T-helper 2 cell treated with Interferon-gamma antibody and Interleukin-4, amounts not matched to agents 5 μg/mL and 100 μg/mL, for 36 hours (primary cell): ENCODE results near the gene MAGEA8.
"Not testable (repeated sequence)": the region's sequence is repeated elsewhere in the genome, so short reads cannot be mapped to it uniquely, and the experiment has no call there.

Experiments used
- DNase-seq: peaks from one replicate; pipeline ENCODE4 v3.0.0; 2021; ENCODE audit warnings: low spot score
- H3K27ac Mint-ChIP-seq: one replicate; pipeline ENCODE4 v1.8.0; 2021; ENCODE audit warnings: mild to moderate bottlenecking, mixed read lengths
- H3K27me3 Mint-ChIP-seq: one replicate; pipeline ENCODE4 v1.8.0; 2021; ENCODE audit warnings: low read depth, mixed read lengths
- H3K36me3 Mint-ChIP-seq: one replicate; pipeline ENCODE4 v1.8.0; 2021; ENCODE audit warnings: low read depth, mixed read lengths
- H3K4me1 Mint-ChIP-seq: one replicate; pipeline ENCODE4 v1.8.0; 2021; ENCODE audit warnings: low read depth, mixed read lengths
- H3K4me3 Mint-ChIP-seq: one replicate; pipeline ENCODE4 v1.8.0; 2022; ENCODE audit warnings: mild to moderate bottlenecking, moderate library complexity, mixed read lengths
- H3K9me3 Mint-ChIP-seq: one replicate; pipeline ENCODE4 v1.8.0; 2021; ENCODE audit warnings: mixed read lengths

The MAGEA8 gene

DNA sequence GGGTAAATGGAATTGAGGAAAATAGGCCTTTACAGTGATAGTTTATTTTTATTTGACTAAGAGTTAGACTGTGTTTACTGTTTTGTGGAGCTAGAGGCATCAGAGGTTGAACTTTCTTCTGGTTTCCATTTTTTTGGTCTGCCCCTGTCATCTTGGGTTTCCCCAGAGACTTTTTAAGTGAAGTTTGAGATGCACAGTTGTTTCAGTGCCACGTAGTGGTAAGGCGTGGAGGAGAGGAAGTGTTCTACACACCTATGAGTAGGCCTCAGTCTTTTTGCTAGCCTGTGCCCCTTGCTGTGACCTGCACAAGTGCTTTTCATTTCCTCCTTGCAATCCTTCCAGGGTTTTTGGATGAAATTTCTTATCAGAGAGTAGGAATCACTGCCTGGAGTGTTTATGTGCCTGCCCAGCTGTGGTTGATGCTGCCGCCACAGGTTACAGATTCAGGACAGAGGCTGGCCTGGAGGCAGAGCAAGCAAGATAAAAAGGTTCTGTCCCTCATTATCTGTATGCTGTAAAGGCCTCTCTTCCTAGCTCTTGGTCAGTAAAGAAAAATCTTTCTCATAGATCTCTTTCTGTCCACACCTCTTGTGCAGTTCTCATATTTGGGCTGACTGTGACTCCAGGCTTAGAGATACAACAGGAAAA lies 35.9 kb downstream of the MAGEA8 start:
- Mint-ChIP-seq H3K4me1 (peaks cover 8% of the 10 kb centered on the region), H3K4me3 (no peak overlapping the region), H3K27ac (peak overlapping the region; percentile 74), H3K9me3 (peaks cover 8% of the 10 kb centered on the region), H3K27me3 (no peaks in the 10 kb centered on the region), H3K36me3 (peaks cover 5% of the 10 kb centered on the region)
- peak; percentile 28 for DNase-seq

DNA sequence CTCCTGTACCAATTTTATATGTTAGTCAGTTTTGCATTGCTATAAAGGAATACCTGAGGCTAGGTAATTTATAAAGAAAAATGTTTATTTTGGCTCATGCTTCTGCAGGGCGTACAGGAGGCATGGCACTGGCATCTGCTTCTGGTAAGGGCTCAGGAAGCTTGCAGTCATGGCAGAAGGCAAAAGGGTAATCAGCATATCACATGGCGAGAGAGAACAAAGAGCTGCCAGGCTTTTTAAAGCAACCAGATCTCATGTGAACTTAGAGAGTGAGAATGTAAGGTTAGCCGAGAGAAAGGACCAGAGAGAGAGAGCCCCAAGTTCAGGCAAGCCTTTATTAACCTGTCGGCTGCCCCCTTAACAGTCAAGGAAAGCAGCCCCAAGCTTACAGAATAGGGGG lies 42.9 kb downstream of the MAGEA8 start:
- H3K9me3 Mint-ChIP-seq, H3K4me3 Mint-ChIP-seq, DNase-seq, H3K27ac Mint-ChIP-seq, H3K36me3 Mint-ChIP-seq, H3K27me3 Mint-ChIP-seq, H3K4me1 Mint-ChIP-seq: not testable (repeated sequence)

DNA sequence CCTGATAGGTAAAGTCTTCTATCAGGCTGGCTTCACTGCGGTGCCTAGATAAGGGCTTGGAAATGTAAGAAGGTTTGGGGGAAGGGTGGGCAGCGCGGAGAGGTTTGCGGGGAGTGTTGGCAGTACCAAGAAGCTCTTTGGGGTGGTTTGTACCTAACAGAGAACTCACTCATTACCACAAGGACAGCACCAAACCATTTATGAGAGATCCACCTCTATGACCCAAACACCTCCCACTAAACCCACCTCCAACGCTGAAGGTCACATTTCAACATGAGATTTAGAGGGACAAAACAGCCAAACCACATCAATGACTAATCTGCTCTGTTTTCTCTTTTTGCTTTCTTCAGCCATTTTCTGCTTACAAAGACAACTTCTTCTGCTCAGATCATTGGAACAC lies 43.5 kb downstream of the MAGEA8 start:
- not testable (repeated sequence) for H3K9me3 Mint-ChIP-seq, H3K36me3 Mint-ChIP-seq, DNase-seq, H3K27me3 Mint-ChIP-seq, H3K27ac Mint-ChIP-seq, H3K4me1 Mint-ChIP-seq, H3K4me3 Mint-ChIP-seq

DNA sequence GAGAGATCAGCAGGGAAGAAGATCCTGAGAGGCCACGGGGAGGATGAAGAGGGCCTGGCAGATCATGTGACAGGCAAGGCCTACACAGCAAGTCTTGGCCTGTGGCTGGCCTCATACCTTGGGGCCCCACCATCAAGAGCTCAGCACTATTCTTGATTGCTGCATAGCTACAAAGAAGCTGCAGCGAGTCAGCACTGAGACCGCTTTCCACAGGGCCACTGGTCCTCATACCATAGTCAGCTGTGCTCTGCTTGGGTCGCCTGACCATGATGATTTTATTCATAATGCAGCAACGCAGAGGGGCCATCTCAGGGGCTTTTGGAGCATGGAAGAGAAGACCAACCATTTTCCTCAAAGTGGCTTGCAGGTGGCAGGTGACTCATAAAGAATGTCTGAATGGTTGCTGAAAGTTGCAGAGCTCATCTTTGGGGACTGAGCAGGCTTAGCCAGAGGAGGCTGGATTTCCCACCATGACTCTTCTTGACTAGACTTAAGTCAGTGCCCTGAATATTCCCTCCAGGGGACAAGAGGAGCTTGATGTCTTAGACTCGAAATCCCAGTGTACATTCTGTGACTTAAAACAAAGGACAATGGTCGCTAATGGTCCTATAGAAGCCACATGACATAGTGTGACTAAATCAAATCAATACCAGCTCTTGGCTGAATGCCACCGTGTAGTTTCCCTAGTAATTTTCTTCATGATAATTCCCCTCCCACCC lies 46.4 kb downstream of the MAGEA8 start:
- DNase-seq, H3K4me3 Mint-ChIP-seq, H3K9me3 Mint-ChIP-seq, H3K27ac Mint-ChIP-seq, H3K27me3 Mint-ChIP-seq, H3K4me1 Mint-ChIP-seq, H3K36me3 Mint-ChIP-seq: not testable (repeated sequence)

DNA sequence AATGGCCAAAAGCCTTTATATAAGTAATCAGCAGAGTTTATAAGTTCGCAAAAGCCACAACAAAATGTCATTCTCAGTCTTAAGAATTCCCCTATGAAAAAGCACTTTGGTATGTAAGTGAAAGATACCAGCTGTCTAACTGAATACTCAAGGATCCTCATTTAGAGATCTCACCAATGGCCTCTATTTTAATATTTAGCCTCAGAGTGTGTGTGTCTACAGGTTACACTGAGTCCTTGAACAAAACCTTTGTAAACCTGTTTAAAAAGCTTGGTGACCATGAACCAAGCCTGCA lies 46.9 kb downstream of the MAGEA8 start:
- not testable (repeated sequence) for H3K4me1 Mint-ChIP-seq, H3K27ac Mint-ChIP-seq, H3K27me3 Mint-ChIP-seq, H3K36me3 Mint-ChIP-seq, H3K4me3 Mint-ChIP-seq, DNase-seq, H3K9me3 Mint-ChIP-seq

DNA sequence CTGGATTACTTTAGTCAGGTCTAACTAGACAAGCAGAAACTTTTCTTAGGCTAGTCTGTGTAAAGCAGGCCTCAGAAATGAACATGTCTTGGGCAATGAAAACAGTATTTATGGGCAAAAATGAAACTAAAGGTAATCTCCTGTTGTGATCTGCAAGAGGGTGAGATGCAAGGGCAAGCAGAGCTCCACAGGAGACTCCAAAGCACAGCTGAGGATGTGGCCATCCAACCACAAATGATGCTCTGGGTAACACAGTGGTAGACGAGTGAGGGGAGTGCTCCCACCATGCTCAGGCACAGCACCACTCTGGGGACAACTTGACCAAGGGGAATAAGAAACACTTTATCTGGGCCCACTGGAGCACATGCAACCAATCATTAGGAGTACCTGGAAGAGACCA lies 47.7 kb downstream of the MAGEA8 start:
- DNase-seq, H3K4me1 Mint-ChIP-seq, H3K27me3 Mint-ChIP-seq, H3K36me3 Mint-ChIP-seq, H3K9me3 Mint-ChIP-seq: not testable (repeated sequence)
- H3K27ac Mint-ChIP-seq = peak overlapping the region; percentile 84
- H3K4me3 Mint-ChIP-seq = peak overlapping the region; percentile 29

DNA sequence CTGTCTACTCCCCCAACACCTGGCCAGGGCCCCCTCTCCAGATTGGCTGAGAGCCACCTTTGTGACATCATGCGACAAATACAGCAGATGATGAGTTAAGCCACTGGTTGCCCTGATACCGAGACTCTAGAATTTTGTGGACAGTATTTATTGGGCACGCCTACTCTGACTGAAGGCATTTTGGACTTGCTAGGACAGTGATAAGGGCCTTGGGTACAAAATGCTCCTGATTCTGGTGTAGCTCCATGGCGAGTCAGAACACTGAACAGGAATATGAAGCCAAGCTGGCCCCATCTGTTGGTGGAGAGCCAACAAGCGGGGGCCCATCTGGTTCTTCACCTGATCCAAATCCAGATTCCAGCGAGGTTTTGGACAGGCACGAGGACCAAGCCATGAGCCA lies 48.4 kb downstream of the MAGEA8 start, which contains the start of gene HSFX4:
TSS of gene HSFX4 (plus strand) at position 174 of the 400 bp plus-strand sequence. CDS start at position 246, 72 bp downstream.
- H3K4me1 Mint-ChIP-seq, H3K27me3 Mint-ChIP-seq, H3K9me3 Mint-ChIP-seq, DNase-seq, H3K36me3 Mint-ChIP-seq: not testable (repeated sequence)
- Mint-ChIP-seq H3K4me3 (peak within 1 kb of the TSS; percentile 29), H3K27ac (peak within 1 kb of the TSS; percentile 84)

DNA sequence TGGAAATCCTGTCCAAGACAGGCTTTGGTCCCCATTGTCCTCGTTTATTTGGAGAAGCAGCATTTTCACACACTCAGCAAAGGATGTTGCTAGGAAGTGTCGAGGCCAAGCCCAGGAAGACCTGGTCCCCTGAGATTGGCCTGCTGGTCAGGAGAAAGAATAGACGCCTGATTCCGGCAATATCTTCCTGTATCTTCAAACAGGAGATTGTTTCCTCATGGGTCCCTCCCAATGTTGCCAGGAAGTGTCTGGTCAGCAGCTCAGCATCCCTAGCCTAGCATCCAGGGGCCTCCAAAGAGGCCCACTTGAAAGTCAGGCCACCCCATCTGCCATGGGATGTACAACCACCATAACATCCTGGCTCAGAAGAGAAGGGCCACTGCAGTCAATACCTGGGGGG lies 50.4 kb downstream of the MAGEA8 start:
- not testable (repeated sequence) for H3K4me3 Mint-ChIP-seq, H3K9me3 Mint-ChIP-seq, H3K4me1 Mint-ChIP-seq, H3K27ac Mint-ChIP-seq, DNase-seq, H3K27me3 Mint-ChIP-seq
- H3K36me3 Mint-ChIP-seq = peaks cover 13% of the 10 kb centered on the region

DNA sequence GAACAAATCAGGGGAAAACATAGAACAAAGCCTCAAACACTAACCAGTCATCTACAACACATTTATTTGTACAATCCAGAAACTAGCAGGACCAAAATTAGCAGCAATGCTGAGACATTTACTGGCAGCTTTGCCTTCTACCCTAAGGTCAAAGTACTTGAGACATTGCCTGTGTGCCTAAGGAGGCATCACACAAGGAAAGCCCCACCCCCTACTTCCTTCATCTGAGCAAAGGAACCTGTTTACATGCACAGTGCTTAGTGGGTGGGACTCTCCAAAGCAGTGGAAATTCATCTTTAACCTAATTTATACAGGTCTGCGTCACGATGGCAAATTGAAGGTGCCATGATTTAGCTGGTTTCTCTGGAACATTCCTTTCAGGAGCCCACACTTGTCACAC lies 51.2 kb downstream of the MAGEA8 start:
- H3K9me3 Mint-ChIP-seq, H3K4me3 Mint-ChIP-seq, H3K27me3 Mint-ChIP-seq, DNase-seq, H3K27ac Mint-ChIP-seq, H3K4me1 Mint-ChIP-seq: not testable (repeated sequence)
- peaks cover 13% of the 10 kb centered on the region for H3K36me3 Mint-ChIP-seq

DNA sequence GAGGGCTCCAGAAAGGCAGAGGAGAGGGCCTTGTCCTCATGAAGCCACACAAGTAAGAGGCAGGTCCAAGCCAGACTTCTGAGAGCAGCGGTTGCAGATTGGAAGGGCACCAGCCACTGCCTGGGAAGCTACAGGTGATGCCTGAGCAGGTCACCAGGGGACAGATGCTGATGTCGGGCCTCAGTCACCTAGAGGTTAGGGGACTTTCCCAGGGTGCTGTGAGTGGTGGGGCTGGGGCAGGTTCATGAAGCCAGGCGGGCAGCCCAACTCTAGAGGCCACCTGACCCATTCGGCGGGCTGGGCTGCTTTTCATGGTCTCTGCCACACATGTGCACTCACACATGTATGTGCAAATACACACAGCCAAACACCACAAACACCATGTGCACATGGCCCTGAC lies 52.0 kb downstream of the MAGEA8 start:
- not testable (repeated sequence) for H3K27ac Mint-ChIP-seq, H3K9me3 Mint-ChIP-seq, DNase-seq, H3K4me3 Mint-ChIP-seq, H3K27me3 Mint-ChIP-seq, H3K4me1 Mint-ChIP-seq
- H3K36me3 Mint-ChIP-seq = peaks cover 13% of the 10 kb centered on the region

DNA sequence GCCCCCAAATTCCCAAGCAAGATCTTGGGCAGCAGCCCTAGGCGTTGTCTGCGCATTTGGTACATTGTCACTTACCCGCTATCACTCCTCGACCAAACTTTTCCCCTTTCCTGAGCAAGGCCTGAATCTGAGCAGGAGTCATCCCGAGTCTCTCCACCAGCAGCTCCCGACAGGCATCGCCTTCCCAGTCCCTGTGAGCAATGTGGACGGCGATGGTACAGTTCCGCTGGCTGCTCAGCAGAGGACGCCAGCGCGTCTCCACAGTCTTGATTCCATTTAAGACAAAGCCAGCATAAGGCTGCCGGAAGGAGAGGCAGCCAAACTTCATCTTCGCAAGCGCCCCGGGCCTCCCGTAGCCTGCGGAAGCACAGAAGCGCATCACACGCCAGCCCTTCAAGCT lies 52.6 kb downstream of the MAGEA8 start:
- peaks cover 13% of the 10 kb centered on the region for H3K36me3 Mint-ChIP-seq
- H3K4me1 Mint-ChIP-seq, H3K27me3 Mint-ChIP-seq, H3K9me3 Mint-ChIP-seq, H3K27ac Mint-ChIP-seq, DNase-seq, H3K4me3 Mint-ChIP-seq: not testable (repeated sequence)
